H1 (cell line): ENCODE results near the gene FICD. TPM values are rescaled to one million over a fixed set of nuclear protein-coding genes. Genes with fewer than 3 reads are reported as not detected.

Experiments used
- CTCF ChIA-PET: fragments of 300-600 bp; sonication (Branson Sonifier 250); formaldehyde crosslinking; loops from one replicate; lab custom pipeline; 2021; ENCODE audit not compliant: partially characterized antibody; lab: Charles Lee
- POLR2A ChIA-PET: fragments of 300-600 bp; sonication (Branson Sonifier 250); formaldehyde crosslinking; loops from one replicate; lab custom pipeline; 2021; ENCODE audit warnings: inconsistent platforms; ENCODE audit not compliant: partially characterized antibody; lab: Charles Lee
- DNase-seq, 2 experiments: peaks; one replicate each; pipeline versions ENCODE4 v3.0.0 to v3.0.0-alpha.2; 2010 to 2022; ENCODE audit warnings: low spot score in 2 of 2, low read depth in 1 of 2, mixed read lengths in 1 of 2
- FAIRE-seq: peaks from 2 replicates; lab custom pipeline; 2011; peaks lifted over from hg19 to GRCh38; lab: Jason Lieb, UNC
- H2AFZ ChIP-seq: 2 replicates; pipeline ENCODE4 v1.8.1; 2012; ENCODE audit warnings: low read length, inconsistent platforms
- H2AK5ac ChIP-seq: 2 replicates; pipeline ENCODE4 v1.6.1; 2013; ENCODE audit warnings: low read depth, low read length
- H2BK120ac ChIP-seq: replicated peaks from 2 replicates; pipeline ENCODE3; 2013; ENCODE audit warnings: low read depth, low read length, inconsistent platforms
- H2BK12ac ChIP-seq: 2 replicates; pipeline ENCODE4 v1.6.1; 2013; ENCODE audit warnings: low read depth, low read length
- H2BK15ac ChIP-seq: 2 replicates; pipeline ENCODE4 v1.6.1; 2013; ENCODE audit warnings: low read length
- H2BK20ac ChIP-seq: 2 replicates; pipeline ENCODE4 v1.6.1; 2013; ENCODE audit warnings: low read length
- H2BK5ac ChIP-seq: 2 replicates; pipeline ENCODE4 v1.6.1; 2013; ENCODE audit warnings: low read depth, low read length
- H3K14ac ChIP-seq: 2 replicates; pipeline ENCODE4 v1.6.1; 2013; ENCODE audit warnings: inconsistent platforms; ENCODE audit not compliant: insufficient read length
- H3K18ac ChIP-seq: 2 replicates; pipeline ENCODE4 v1.6.1; 2013; ENCODE audit warnings: low read length; ENCODE audit errors: extremely low read depth
- H3K23ac ChIP-seq: 2 replicates; pipeline ENCODE4 v1.6.1; 2013; ENCODE audit warnings: inconsistent platforms; ENCODE audit not compliant: insufficient read length
- H3K23me2 ChIP-seq: 2 replicates; pipeline ENCODE4 v1.6.1; 2013; ENCODE audit warnings: low read depth, low read length
- H3K27ac ChIP-seq: 2 replicates; pipeline ENCODE4 v1.6.1; 2011; ENCODE audit warnings: low read depth, low read length, inconsistent platforms
- H3K27me3 ChIP-seq, 4 experiments: replicated peaks in 1 of 4; 1 replicate in 1 of 4; 2 replicates in 3 of 4; pipeline versions ENCODE4 v1.6.1 to v1.8.1; 2011 to 2013; ENCODE audit warnings: low read length in 3 of 4, mild to moderate bottlenecking in 3 of 4, inconsistent platforms in 2 of 4, mixed read lengths in 2 of 4, moderate library complexity in 1 of 4; ENCODE audit not compliant: control insufficient read depth in 3 of 4, insufficient read depth in 3 of 4; ENCODE audit errors: extremely low read depth in 1 of 4
- H3K36me3 ChIP-seq, 4 experiments: 2 replicates each; pipeline versions ENCODE4 v1.6.1 to v1.8.1; 2011 to 2013; ENCODE audit warnings: mild to moderate bottlenecking in 4 of 4, low read length in 3 of 4, moderate library complexity in 2 of 4, control low read depth in 1 of 4, inconsistent platforms in 1 of 4; ENCODE audit not compliant: insufficient read depth in 4 of 4, control insufficient read depth in 2 of 4
- H3K4ac ChIP-seq: replicated peaks from 2 replicates; pipeline ENCODE3; 2013; ENCODE audit warnings: low read length, low read depth, mixed read lengths, inconsistent platforms; ENCODE audit not compliant: insufficient read length
- H3K4me1 ChIP-seq, 4 experiments: replicated peaks in 1 of 4; 1 replicate in 1 of 4; 2 replicates in 3 of 4; pipeline versions ENCODE4 v1.6.1 to v1.8.1; 2011 to 2013; ENCODE audit warnings: low read length in 3 of 4, inconsistent platforms in 2 of 4, mixed read lengths in 1 of 4; ENCODE audit not compliant: insufficient read depth in 4 of 4, control insufficient read depth in 3 of 4
- H3K4me2 ChIP-seq, 2 experiments: 2 replicates each; pipeline versions ENCODE4 v1.6.1 to v1.8.1; 2011 to 2013; ENCODE audit warnings: low read depth in 2 of 2, low read length in 2 of 2, control low read depth in 1 of 2, inconsistent platforms in 1 of 2, mild to moderate bottlenecking in 1 of 2; ENCODE audit not compliant: insufficient read depth in 1 of 2
- H3K4me3 ChIP-seq, 4 experiments: fragments of 200-600, 300-600 bp in 1 of 4; sonication (generic), shearing (Covaris generic), sonication (Bioruptor Twin) in 1 of 4; 2 replicates each; pipeline versions ENCODE4 v1.5.1 to v1.8.1; 2011 to 2016; ENCODE audit warnings: low read length in 4 of 4, low read depth in 3 of 4, control low read depth in 2 of 4, inconsistent platforms in 2 of 4, mild to moderate bottlenecking in 2 of 4, mixed read lengths in 1 of 4, moderate library complexity in 1 of 4; ENCODE audit not compliant: insufficient read depth in 2 of 4; ENCODE audit errors: extremely low read depth in 1 of 4
- H3K56ac ChIP-seq: replicated peaks from 2 replicates; pipeline ENCODE3; 2013; ENCODE audit warnings: low read depth, mild to moderate bottlenecking, mixed read lengths, low read length, inconsistent platforms; ENCODE audit not compliant: insufficient read length
- H3K79me1 ChIP-seq: 2 replicates; pipeline ENCODE4 v1.6.1; 2013; ENCODE audit warnings: low read depth, low read length, control low read depth
- H3K79me2 ChIP-seq, 2 experiments: 2 replicates each; pipeline versions ENCODE4 v1.6.1 to v1.8.1; 2012 to 2013; ENCODE audit warnings: low read length in 2 of 2, mild to moderate bottlenecking in 2 of 2, inconsistent platforms in 1 of 2; ENCODE audit not compliant: insufficient read depth in 2 of 2, control insufficient read depth in 1 of 2
- H3K9ac ChIP-seq, 4 experiments: replicated peaks in 1 of 4; 1 replicate in 1 of 4; 2 replicates in 3 of 4; pipeline versions ENCODE4 v1.6.1 to v1.8.1; 2011 to 2013; ENCODE audit warnings: low read depth in 3 of 4, low read length in 3 of 4, control low read depth in 2 of 4, mild to moderate bottlenecking in 2 of 4, moderate library complexity in 2 of 4, inconsistent platforms in 1 of 4; ENCODE audit errors: extremely low read depth in 1 of 4
- H3K9me3 ChIP-seq, 2 experiments: 2 replicates each; pipeline versions ENCODE4 v1.6.1 to v1.8.1; 2012 to 2013; ENCODE audit warnings: mild to moderate bottlenecking in 2 of 2, moderate library complexity in 2 of 2, control low read depth in 1 of 2, inconsistent platforms in 1 of 2, low read depth in 1 of 2, low read length in 1 of 2, mixed read lengths in 1 of 2; ENCODE audit not compliant: insufficient read depth in 2 of 2
- H4K20me1 ChIP-seq, 2 experiments: replicated peaks in 1 of 2; 2 replicates each; pipeline versions ENCODE3 to v1.8.1; 2011 to 2013; ENCODE audit warnings: inconsistent platforms in 2 of 2, low read length in 2 of 2, mild to moderate bottlenecking in 1 of 2; ENCODE audit not compliant: insufficient read depth in 2 of 2, control insufficient read depth in 1 of 2
- H4K5ac ChIP-seq: 2 replicates; pipeline ENCODE4 v1.6.1; 2013; ENCODE audit warnings: low read length, low read depth, mixed read lengths, inconsistent platforms; ENCODE audit not compliant: insufficient read length
- H4K8ac ChIP-seq: 2 replicates; pipeline ENCODE4 v1.8.0; 2013; ENCODE audit warnings: mild to moderate bottlenecking, moderate library complexity, low read length, inconsistent platforms; ENCODE audit not compliant: insufficient read depth; ENCODE audit errors: extremely low read depth
- H4K91ac ChIP-seq: replicated peaks from 2 replicates; pipeline ENCODE3; 2013; ENCODE audit warnings: low read length, mixed read lengths, inconsistent platforms; ENCODE audit not compliant: insufficient read length
- BCL11A ChIP-seq, 2 experiments: IDR thresholded peaks; one replicate each; pipeline ENCODE4 v1.6.1; 2011; ENCODE audit warnings: low read depth in 2 of 2, low read length in 2 of 2, mild to moderate bottlenecking in 2 of 2
- SP4 ChIP-seq: IDR thresholded peaks from 2 replicates; pipeline ENCODE4 v1.6.1; 2012; ENCODE audit warnings: low read length, inconsistent platforms
- YY1 ChIP-seq: IDR thresholded peaks from 2 replicates; pipeline ENCODE4 v1.6.1; 2011; ENCODE audit warnings: low read depth, mild to moderate bottlenecking, low read length
- WGBS, 2 experiments: shearing (Covaris generic) in 1 of 2; methylation state at CpG; one replicate each; pipeline versions ENCODE4 v1.1.6 to v1.1.7; 2013 to 2015; ENCODE audit warnings: low lambda C conversion rate in 2 of 2, mixed read lengths in 2 of 2, inconsistent platforms in 1 of 2, low coverage in 1 of 2, missing lambda C conversion rate in 1 of 2; ENCODE audit not compliant: insufficient replicate concordance in 2 of 2, insufficient coverage in 1 of 2, insufficient read length in 1 of 2; ENCODE audit errors: extremely low coverage in 1 of 2, missing lambda C conversion rate in 1 of 2; 5-methylcytosine and 5-hydroxymethylcytosine counted together
- polyA plus RNA-seq, 7 experiments: library from polyadenylated mRNA; depleted of rRNA in 3 of 7; stranded (reverse) in 5 of 7; unstranded in 2 of 7; fragments of >200 nt in 5 of 7; fragments of 200-250 nt in 2 of 7; gene quantifications; 1 replicate in 5 of 7; 2 replicates in 1 of 7; 4 replicates in 1 of 7; pipeline versions ENCODE4 v1.2.1 to v1.2.3, GENCODE V29; 2011 to 2013; ENCODE audit warnings: missing spikeins in 2 of 7, mixed read lengths in 2 of 7
- total RNA-seq: library from RNA; stranded (reverse); fragmentation: NEBNext Ultra II Directional; extraction: Animal tissue kit (Norgen Biotek cat#: 25700); gene quantifications from 2 replicates; pipeline ENCODE4 v1.2.1, GENCODE V29; 2021

FICD gene
- total and polyA plus RNA-seq, 2 of the 8 experiments (the other 6 are each of a cell fraction or from before 2014, with no cell fraction given): 2.2 to 6.0 TPM

DNA sequence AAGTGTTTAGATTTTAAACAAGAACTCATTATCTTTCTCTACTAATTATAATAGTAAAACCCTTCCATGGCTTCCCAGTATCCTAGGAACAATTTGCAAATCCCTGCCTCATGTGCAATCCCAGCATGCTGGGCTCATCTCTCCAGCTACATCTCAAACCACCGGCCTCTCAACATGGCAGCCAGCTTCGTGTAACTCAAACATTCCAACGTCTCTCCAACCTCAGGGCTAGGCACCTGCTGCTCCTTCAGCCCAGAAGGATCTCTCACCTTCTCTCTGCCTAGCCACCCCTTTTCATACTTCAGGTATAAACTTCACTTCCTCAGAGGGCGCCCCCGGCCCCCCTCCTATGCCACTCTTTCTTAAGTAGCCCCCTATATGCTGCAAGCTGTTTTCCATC is 38.7 kb downstream of the FICD start:
- H2BK120ac ChIP-seq: no peak overlapping the region
- no peak overlapping the region for H3K4me3 ChIP-seq
- peaks cover 37 to 99% of the 10 kb centered on the region in 2 experiments for H3K79me2 ChIP-seq
- no peak overlapping the region for H2BK12ac ChIP-seq
- H3K4ac ChIP-seq: no peak overlapping the region
- H2BK20ac ChIP-seq: no peak overlapping the region
- no peak overlapping the region for H2AK5ac ChIP-seq
- H3K23ac ChIP-seq: no peak overlapping the region
- H3K27me3 ChIP-seq: no peaks in the 10 kb centered on the region
- ChIA-PET CTCF (no interaction called here), POLR2A (interaction anchor here (0.6 kb wide), 1 partner anchor 37 kb away, joined by 4 read pairs; no protein-coding TSS in a partner anchor)
- peaks cover 2% of the 10 kb centered on the region; the same call in 1 of the 2 replicates for H3K79me1 ChIP-seq
- 74% methylated on average over 4 of the region's 5 CpGs; no CpG with 5 or more reads in 1 of the 2 experiments for WGBS, 2 experiments
- H3K9ac ChIP-seq: no peak overlapping the region
- no peak overlapping the region for H3K27ac ChIP-seq
- FAIRE-seq (no peak), DNase-seq (no peak)
- H2AFZ ChIP-seq: no peak overlapping the region
- H2BK5ac ChIP-seq: no peak overlapping the region
- peak overlapping the region; percentile 51; the same call in 1 of the 2 replicates for H4K8ac ChIP-seq
- peaks cover 16 to 29% of the 10 kb centered on the region in 2 experiments for H4K20me1 ChIP-seq
- H3K4me2 ChIP-seq: no peak overlapping the region
- peaks cover 0 to 26% (median 4%) of the 10 kb centered on the region in 4 experiments for H3K36me3 ChIP-seq
- TF ChIP-seq YY1 (peak; percentile 56; the same call in 1 of the 2 replicates), SP4 (no peak), BCL11A (IDR thresholded peaks at IDR 0.05; ENCODE audit: low read depth in 2 of 2, low read length in 2 of 2) (no peak)
- H4K5ac ChIP-seq: no peak overlapping the region
- no peaks in the 10 kb centered on the region for H3K23me2 ChIP-seq
- H3K18ac ChIP-seq: no peak overlapping the region
- H3K56ac ChIP-seq: no peak overlapping the region
- no peaks in the 10 kb centered on the region for H3K4me1 ChIP-seq
- no peak overlapping the region for H4K91ac ChIP-seq
- no peak overlapping the region for H3K14ac ChIP-seq
- no peaks in the 10 kb centered on the region for H3K9me3 ChIP-seq
- H2BK15ac ChIP-seq: no peak overlapping the region
